ENCODE results near the gene TRAPPC2L. TPM values are rescaled to one million over a fixed set of nuclear protein-coding genes. Genes with fewer than 3 reads are reported as not detected.

The TRAPPC2L gene
- total RNA-seq, 1 experiment from 2014 or later: 82.0 TPM

GRCh38 chr16:88810912-88811768 lies 45.8 kb upstream of the TRAPPC2L start (continued):
- TF ChIP-seq E2F4 (CRISPR knock-in tag; IDR thresholded peaks at IDR 0.05; ENCODE audit: borderline replicate concordance, low read depth): no peak
- TF ChIP-seq ZNF263 (CRISPR knock-in tag; IDR thresholded peaks at IDR 0.05; ENCODE audit: low read depth): peak; percentile 51
- no peak for TF ChIP-seq ZNF532 (CRISPR knock-in tag; IDR thresholded peaks at IDR 0.05; ENCODE audit: borderline replicate concordance)
- TF ChIP-seq ZNF512 (CRISPR knock-in tag; IDR thresholded peaks at IDR 0.05; ENCODE audit: borderline replicate concordance): no peak
- no peak for TF ChIP-seq JAZF1 (CRISPR knock-in tag; IDR thresholded peaks at IDR 0.05)
- no peak for TF ChIP-seq ZMAT4 (CRISPR knock-in tag; IDR thresholded peaks at IDR 0.05)
- no peak; the same call in 1 of the 2 replicates for TF ChIP-seq CREB1 (CRISPR knock-in tag; IDR thresholded peaks at IDR 0.05)
- no peak for TF ChIP-seq CBFB (CRISPR knock-in tag; IDR thresholded peaks at IDR 0.05; ENCODE audit: low read depth)
- no peak for TF ChIP-seq NR2C2 (CRISPR knock-in tag; IDR thresholded peaks at IDR 0.05)
- TF ChIP-seq IRF1 (CRISPR knock-in tag; IDR thresholded peaks at IDR 0.05): no peak
- TF ChIP-seq AR (CRISPR knock-in tag; IDR thresholded peaks at IDR 0.05): no peak
- no peak for TF ChIP-seq E2F1 (CRISPR knock-in tag; IDR thresholded peaks at IDR 0.05)
- TF ChIP-seq FOXJ3 (CRISPR knock-in tag; IDR thresholded peaks at IDR 0.05; ENCODE audit: borderline replicate concordance): no peak
- no peak for TF ChIP-seq MYBL2 (CRISPR knock-in tag; IDR thresholded peaks at IDR 0.05)
- TF ChIP-seq NR1H2 (CRISPR knock-in tag; IDR thresholded peaks at IDR 0.05): no peak
- TF ChIP-seq MXD4 (CRISPR knock-in tag; IDR thresholded peaks at IDR 0.05; ENCODE audit: borderline replicate concordance): no peak
- no peak for TF ChIP-seq PRRX2 (CRISPR knock-in tag; IDR thresholded peaks at IDR 0.05)
- TF ChIP-seq CTCF (IDR thresholded peaks at IDR 0.05): no peak
- no peak for TF ChIP-seq TP53 (CRISPR knock-in tag; IDR thresholded peaks at IDR 0.05)
- no peak for TF ChIP-seq FOXP4 (CRISPR knock-in tag; IDR thresholded peaks at IDR 0.05)
- TF ChIP-seq ZNF396 (CRISPR knock-in tag; IDR thresholded peaks at IDR 0.05; ENCODE audit: borderline replicate concordance): no peak
- no peak for TF ChIP-seq ZNF423 (CRISPR knock-in tag; IDR thresholded peaks at IDR 0.05)

Data from WTC11 (cell line).